ENCODE data around the gene ARHGEF38.

ARHGEF38 gene

GRCh38 chr4:105551965-105552746 lies at the start of gene ARHGEF38:
Gene ARHGEF38, plus strand, starts transcription at chr4:105552620. Its CDS starts 146 bp downstream, at chr4:105552766.
- DNase-seq: no peak

- no peak for DNase-seq
These were observed 48.9 kb upstream of the ARHGEF38 start for GRCh38 chr4:105503484-105503883.

GRCh38 chr4:105504744-105505143 lies 47.7 kb upstream of the ARHGEF38 start:
- DNase-seq: no peak

- peak; percentile 61 for DNase-seq
These were observed 43.1 kb upstream of the ARHGEF38 start for GRCh38 chr4:105509291-105509690.

- no peak for DNase-seq
These were observed 42.7 kb upstream of the ARHGEF38 start for GRCh38 chr4:105509714-105510113.

GRCh38 chr4:105510245-105510644 lies 42.2 kb upstream of the ARHGEF38 start:
- DNase-seq: no peak

- DNase-seq: peak; percentile 39
These were observed 31.3 kb upstream of the ARHGEF38 start for GRCh38 chr4:105520819-105521790.

GRCh38 chr4:105526656-105527055 lies 25.8 kb upstream of the ARHGEF38 start:
- no peak for DNase-seq

- no peak for DNase-seq
These were observed 25.3 kb upstream of the ARHGEF38 start for GRCh38 chr4:105527081-105527480.

- no peak for DNase-seq
These were observed 15.8 kb upstream of the ARHGEF38 start for GRCh38 chr4:105536601-105537000.

- DNase-seq: no peak
These were observed 11.0 kb upstream of the ARHGEF38 start for GRCh38 chr4:105541420-105541819.

- DNase-seq: no peak
These were observed 10.4 kb upstream of the ARHGEF38 start for GRCh38 chr4:105542039-105542438.

- DNase-seq: no peak
These were observed 9.1 kb upstream of the ARHGEF38 start for GRCh38 chr4:105543346-105543745.

- no peak for DNase-seq
These were observed 8.5 kb upstream of the ARHGEF38 start for GRCh38 chr4:105543881-105544280.

GRCh38 chr4:105544520-105545286 lies 7.7 kb upstream of the ARHGEF38 start:
- no peak for DNase-seq

- no peak for DNase-seq
These were observed 6.3 kb upstream of the ARHGEF38 start for GRCh38 chr4:105546086-105546485.

- no peak for DNase-seq
These were observed 4.7 kb upstream of the ARHGEF38 start for GRCh38 chr4:105547769-105548168.

GRCh38 chr4:105548483-105548882 lies 3.9 kb upstream of the ARHGEF38 start:
- DNase-seq: no peak

GRCh38 chr4:105550641-105551040 lies 1.8 kb upstream of the ARHGEF38 start:
- no peak for DNase-seq

- DNase-seq: no peak
These were observed 3.0 kb downstream of the ARHGEF38 start for GRCh38 chr4:105555409-105555808.

- no peak for DNase-seq
These were observed 3.8 kb downstream of the ARHGEF38 start for GRCh38 chr4:105556206-105556605.

GRCh38 chr4:105558277-105558676 lies 5.9 kb downstream of the ARHGEF38 start:
- no peak for DNase-seq

- DNase-seq: no peak
These were observed 8.0 kb downstream of the ARHGEF38 start for GRCh38 chr4:105560421-105560848.

Data from inflammatory macrophage treated with lipopolysaccharide for 4 hours (primary cell).